Astrocyte (in vitro differentiated cells and primary cell): Measurements from ENCODE around the gene CBLL1.

Source experiments
- EZH2 ChIP-seq: IDR thresholded peaks from 2 replicates; pipeline ENCODE4 v1.6.1; 2012; ENCODE audit warnings: mild to moderate bottlenecking, low read length, inconsistent platforms; ENCODE audit not compliant: insufficient read depth
- TF ChIP-seq, protein P1 (sequence below): IDR thresholded peaks from 2 replicates; pipeline ENCODE4 v1.5.1; 2011; ENCODE audit warnings: low read depth, mild to moderate bottlenecking, inconsistent platforms, low read length, moderate library complexity; ENCODE audit not compliant: insufficient read depth

DNA sequence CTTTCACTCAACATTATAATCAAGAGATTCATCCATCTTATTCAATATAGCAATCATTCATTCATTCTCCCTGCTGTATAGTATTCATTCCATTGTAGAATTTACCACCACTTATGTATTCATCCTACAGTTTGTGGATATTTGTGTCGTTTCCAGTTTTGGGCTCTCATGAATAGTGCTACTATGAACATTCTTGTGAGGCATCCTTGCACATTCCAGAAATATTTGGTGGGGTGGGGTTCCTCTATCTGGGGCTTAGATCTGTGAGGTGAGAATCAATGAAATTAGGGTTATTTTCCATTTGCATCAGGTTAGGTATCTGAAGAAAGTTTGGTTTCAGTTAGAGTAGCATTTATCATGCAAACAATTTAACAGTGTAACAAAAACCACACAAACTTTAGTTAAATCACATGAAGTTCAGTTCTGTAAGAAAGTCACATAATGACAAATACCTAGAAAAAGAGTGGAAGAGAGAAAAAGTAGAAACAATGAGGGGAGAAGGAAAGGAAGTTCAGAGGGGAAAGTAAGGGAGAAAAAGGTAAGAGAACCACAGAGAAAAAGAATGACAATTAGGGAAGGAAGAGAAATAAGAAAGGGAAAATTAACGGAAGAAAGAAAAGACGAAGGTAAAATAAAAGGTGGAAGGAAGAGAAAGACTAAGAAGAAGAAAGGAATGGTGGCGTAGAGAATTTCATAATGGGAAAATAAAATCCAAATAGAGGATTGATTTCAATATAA lies 25.3 kb upstream of the CBLL1 start:
- TF ChIP-seq, protein P1, sequence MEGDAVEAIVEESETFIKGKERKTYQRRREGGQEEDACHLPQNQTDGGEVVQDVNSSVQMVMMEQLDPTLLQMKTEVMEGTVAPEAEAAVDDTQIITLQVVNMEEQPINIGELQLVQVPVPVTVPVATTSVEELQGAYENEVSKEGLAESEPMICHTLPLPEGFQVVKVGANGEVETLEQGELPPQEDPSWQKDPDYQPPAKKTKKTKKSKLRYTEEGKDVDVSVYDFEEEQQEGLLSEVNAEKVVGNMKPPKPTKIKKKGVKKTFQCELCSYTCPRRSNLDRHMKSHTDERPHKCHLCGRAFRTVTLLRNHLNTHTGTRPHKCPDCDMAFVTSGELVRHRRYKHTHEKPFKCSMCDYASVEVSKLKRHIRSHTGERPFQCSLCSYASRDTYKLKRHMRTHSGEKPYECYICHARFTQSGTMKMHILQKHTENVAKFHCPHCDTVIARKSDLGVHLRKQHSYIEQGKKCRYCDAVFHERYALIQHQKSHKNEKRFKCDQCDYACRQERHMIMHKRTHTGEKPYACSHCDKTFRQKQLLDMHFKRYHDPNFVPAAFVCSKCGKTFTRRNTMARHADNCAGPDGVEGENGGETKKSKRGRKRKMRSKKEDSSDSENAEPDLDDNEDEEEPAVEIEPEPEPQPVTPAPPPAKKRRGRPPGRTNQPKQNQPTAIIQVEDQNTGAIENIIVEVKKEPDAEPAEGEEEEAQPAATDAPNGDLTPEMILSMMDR, result no peak
- TF ChIP-seq EZH2, result no peak
